ENCODE data around the gene SPDYE5.

Gene SPDYE5

GRCh38 chr7:75537731-75538130 is 45.6 kb downstream of the SPDYE5 start:
- DNase-seq: no peak

GRCh38 chr7:75546237-75547015 is 54.3 kb downstream of the SPDYE5 start:
- no peak for DNase-seq
